GM19463 (cell line): ENCODE results near the gene KCNJ8.

Experiments
- ATAC-seq: cut with Tn5 transposase; IDR thresholded peaks from one replicate; pipeline ENCODE4 v1.9.1; 2021; ENCODE audit warnings: mild to moderate bottlenecking, moderate library complexity; ENCODE audit not compliant: unreplicated experiment

KCNJ8 gene

GRCh38 chr12:21718403-21718802, 56.1 kb downstream of the KCNJ8 start:
- no peak for ATAC-seq

- no peak for ATAC-seq
Measured at GRCh38 chr12:21717767-21718166, 56.7 kb downstream of the KCNJ8 start.

GRCh38 chr12:21715386-21715785, 59.1 kb downstream of the KCNJ8 start:
- no peak for ATAC-seq
